Measurements from ENCODE around the gene DNMT3A. TPM values are rescaled to one million over a fixed set of nuclear protein-coding genes. Genes with fewer than 3 reads are reported as not detected.

The DNMT3A gene
- total RNA-seq, 1 donor from 2014 or later: 58.1 TPM

DNA sequence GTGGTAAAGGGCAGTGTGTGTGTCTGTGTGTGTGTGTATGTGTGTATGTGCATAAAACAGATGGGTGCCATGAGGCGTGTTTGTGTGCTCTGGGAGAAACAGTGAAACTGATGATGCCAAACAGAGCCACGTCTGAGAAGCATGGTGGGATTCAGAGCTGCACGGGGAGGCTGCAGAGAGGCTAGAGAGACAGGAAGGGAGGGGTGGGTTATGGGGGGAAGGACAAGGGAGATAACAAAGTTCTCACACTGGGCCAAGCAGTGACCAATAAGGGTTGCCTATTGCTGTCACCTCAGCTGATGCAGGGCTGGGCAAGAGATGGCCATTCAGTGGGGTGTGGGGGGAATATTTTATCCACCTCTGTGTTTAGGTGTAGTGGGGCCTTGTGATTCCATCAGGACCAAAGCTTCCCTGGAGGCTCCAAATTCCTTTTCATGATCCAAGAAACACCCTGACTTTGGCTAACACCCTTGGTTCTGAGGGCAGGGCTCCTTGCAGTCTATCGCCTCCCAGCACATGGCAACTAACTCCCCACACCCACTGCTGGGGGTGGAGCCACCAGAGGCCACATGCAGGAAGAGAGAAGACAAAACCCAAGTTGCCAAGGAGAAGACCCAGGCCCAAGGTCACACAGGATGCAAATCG, 119.1 kb downstream of the DNMT3A start:
- DNase-seq (ENCODE audit: low read depth): no peak
- Histone ChIP-seq H3K4me3 (ENCODE audit: insufficient read depth, low read depth, low read length) (no peak overlapping the region), H3K9me3 (ENCODE audit: insufficient read depth, low read depth, low read length) (no peaks in the 10 kb centered on the region), H3K4me2 (ENCODE audit: low read length) (no peak overlapping the region), H3K79me2 (ENCODE audit: insufficient read depth, low read length) (no peaks in the 10 kb centered on the region), H3K27ac (ENCODE audit: low read depth, low read length) (no peak overlapping the region), H3K36me3 (ENCODE audit: insufficient read depth, low read length) (no peaks in the 10 kb centered on the region), H3K27me3 (ENCODE audit: insufficient read depth, low read length) (no peaks in the 10 kb centered on the region), H4K20me1 (ENCODE audit: insufficient read depth, low read length) (no peaks in the 10 kb centered on the region), H3K9ac (ENCODE audit: low read length) (no peak overlapping the region), H3K4me1 (ENCODE audit: insufficient read depth, low read length) (no peaks in the 10 kb centered on the region), H2AFZ (ENCODE audit: low read depth, low read length) (no peak overlapping the region)
- Mint-ChIP-seq H3K27me3 (ENCODE audit: low read depth, unreplicated experiment) (peaks cover 12% of the 10 kb centered on the region), H3K27ac (ENCODE audit: unreplicated experiment) (no peak overlapping the region), H3K4me1 (ENCODE audit: low read depth, unreplicated experiment) (no peaks in the 10 kb centered on the region), H3K4me3 (ENCODE audit: unreplicated experiment) (no peak overlapping the region), H3K9me3 (ENCODE audit: unreplicated experiment) (no peaks in the 10 kb centered on the region), H3K36me3 (ENCODE audit: low read depth, unreplicated experiment) (peaks cover 2% of the 10 kb centered on the region)
- TF ChIP-seq EZH2 (IDR thresholded peaks at IDR 0.05; ENCODE audit: insufficient read depth, low read length): no peak
- no peak for TF ChIP-seq CTCF (IDR thresholded peaks at IDR 0.05; ENCODE audit: insufficient read depth, low read depth, low read length)
- FAIRE-seq: no peak

- Histone ChIP-seq H3K4me2 (ENCODE audit: low read length) (no peak overlapping the region), H2AFZ (ENCODE audit: low read depth, low read length) (no peak overlapping the region), H3K4me3 (ENCODE audit: insufficient read depth, low read depth, low read length) (no peak overlapping the region), H4K20me1 (ENCODE audit: insufficient read depth, low read length) (no peaks in the 10 kb centered on the region), H3K9me3 (ENCODE audit: insufficient read depth, low read depth, low read length) (no peaks in the 10 kb centered on the region), H3K4me1 (ENCODE audit: insufficient read depth, low read length) (no peaks in the 10 kb centered on the region), H3K27me3 (ENCODE audit: insufficient read depth, low read length) (no peaks in the 10 kb centered on the region), H3K9ac (ENCODE audit: low read length) (no peak overlapping the region), H3K36me3 (ENCODE audit: insufficient read depth, low read length) (no peaks in the 10 kb centered on the region), H3K79me2 (ENCODE audit: insufficient read depth, low read length) (no peaks in the 10 kb centered on the region), H3K27ac (ENCODE audit: low read depth, low read length) (no peak overlapping the region)
- no peaks in the 10 kb centered on the region for H3K4me1 Mint-ChIP-seq (ENCODE audit: low read depth, unreplicated experiment)
- peak overlapping the region; percentile 51 for H3K27ac Mint-ChIP-seq (ENCODE audit: unreplicated experiment)
- FAIRE-seq (no peak), DNase-seq (ENCODE audit: low read depth) (no peak)
- no peaks in the 10 kb centered on the region for H3K36me3 Mint-ChIP-seq (ENCODE audit: low read depth, unreplicated experiment)
- no peaks in the 10 kb centered on the region for H3K9me3 Mint-ChIP-seq (ENCODE audit: unreplicated experiment)
- no peak for TF ChIP-seq EZH2 (IDR thresholded peaks at IDR 0.05; ENCODE audit: insufficient read depth, low read length)
- TF ChIP-seq CTCF (IDR thresholded peaks at IDR 0.05; ENCODE audit: insufficient read depth, low read depth, low read length): no peak
- peaks cover 12% of the 10 kb centered on the region for H3K27me3 Mint-ChIP-seq (ENCODE audit: low read depth, unreplicated experiment)
- H3K4me3 Mint-ChIP-seq (ENCODE audit: unreplicated experiment): no peak overlapping the region
Observed at GRCh38 chr2:25221579-25221978, 120.1 kb downstream of the DNMT3A start.

- FAIRE-seq (no peak), DNase-seq (ENCODE audit: low read depth) (no peak)
- no peak overlapping the region for H3K27ac ChIP-seq (ENCODE audit: low read depth, low read length)
- Mint-ChIP-seq H3K27ac (ENCODE audit: unreplicated experiment) (no peak overlapping the region), H3K4me3 (ENCODE audit: unreplicated experiment) (peak overlapping the region; percentile 56), H3K27me3 (ENCODE audit: low read depth, unreplicated experiment) (peaks cover 12% of the 10 kb centered on the region), H3K9me3 (ENCODE audit: unreplicated experiment) (no peaks in the 10 kb centered on the region), H3K36me3 (ENCODE audit: low read depth, unreplicated experiment) (peaks cover 1% of the 10 kb centered on the region), H3K4me1 (ENCODE audit: low read depth, unreplicated experiment) (no peaks in the 10 kb centered on the region)
- no peaks in the 10 kb centered on the region for H3K36me3 ChIP-seq (ENCODE audit: insufficient read depth, low read length)
- H3K4me1 ChIP-seq (ENCODE audit: insufficient read depth, low read length): no peaks in the 10 kb centered on the region
- H3K27me3 ChIP-seq (ENCODE audit: insufficient read depth, low read length): no peaks in the 10 kb centered on the region
- H3K9ac ChIP-seq (ENCODE audit: low read length): no peak overlapping the region
- H3K4me2 ChIP-seq (ENCODE audit: low read length): no peak overlapping the region
- H2AFZ ChIP-seq (ENCODE audit: low read depth, low read length): no peak overlapping the region
- H3K4me3 ChIP-seq (ENCODE audit: insufficient read depth, low read depth, low read length): no peak overlapping the region
- no peaks in the 10 kb centered on the region for H3K9me3 ChIP-seq (ENCODE audit: insufficient read depth, low read depth, low read length)
- no peaks in the 10 kb centered on the region for H3K79me2 ChIP-seq (ENCODE audit: insufficient read depth, low read length)
- H4K20me1 ChIP-seq (ENCODE audit: insufficient read depth, low read length): no peaks in the 10 kb centered on the region
- TF ChIP-seq CTCF (IDR thresholded peaks at IDR 0.05; ENCODE audit: insufficient read depth, low read depth, low read length) (no peak), EZH2 (IDR thresholded peaks at IDR 0.05; ENCODE audit: insufficient read depth, low read length) (no peak)
Observed at GRCh38 chr2:25220313-25220712, 121.4 kb downstream of the DNMT3A start.
